ENCODE measurements around the gene PLA2R1.

DNA sequence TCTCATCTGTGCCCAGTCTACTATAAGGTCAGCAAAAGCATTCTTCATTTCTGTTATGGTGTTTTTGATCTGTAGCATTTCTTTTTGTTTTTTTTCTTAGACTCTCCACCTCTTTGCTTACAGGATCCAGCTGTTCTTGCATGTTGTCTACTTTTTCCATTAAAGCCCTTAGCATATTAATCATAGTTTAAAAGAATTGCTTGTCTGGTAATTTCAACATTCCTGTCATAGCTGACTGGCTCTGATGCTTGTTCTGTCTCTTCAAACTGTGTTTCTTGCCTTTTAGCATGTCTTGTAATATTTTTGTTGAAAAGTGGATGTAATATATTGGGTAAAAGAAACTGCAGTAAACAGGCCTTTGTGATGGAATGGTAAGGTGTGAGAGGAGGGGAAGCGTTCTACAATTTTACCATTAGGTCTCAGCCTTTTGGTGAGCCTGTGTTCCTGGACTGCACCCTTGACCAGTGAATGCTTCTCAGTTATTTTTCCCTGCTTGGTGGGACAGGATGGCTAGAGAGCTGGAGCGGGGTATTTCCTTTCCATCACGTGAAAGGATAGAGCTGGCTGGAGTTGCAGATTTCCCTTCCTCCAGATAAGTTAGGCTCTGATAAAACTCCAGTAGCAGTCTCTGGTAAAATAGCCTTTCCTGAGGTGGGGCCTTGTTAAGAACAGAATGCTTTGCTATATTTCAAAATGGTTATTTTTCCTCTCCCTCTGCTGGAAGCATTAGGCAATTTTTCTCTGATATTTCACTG lies 65.4 kb downstream of the PLA2R1 start:
- TF ChIP-seq, protein P1, sequence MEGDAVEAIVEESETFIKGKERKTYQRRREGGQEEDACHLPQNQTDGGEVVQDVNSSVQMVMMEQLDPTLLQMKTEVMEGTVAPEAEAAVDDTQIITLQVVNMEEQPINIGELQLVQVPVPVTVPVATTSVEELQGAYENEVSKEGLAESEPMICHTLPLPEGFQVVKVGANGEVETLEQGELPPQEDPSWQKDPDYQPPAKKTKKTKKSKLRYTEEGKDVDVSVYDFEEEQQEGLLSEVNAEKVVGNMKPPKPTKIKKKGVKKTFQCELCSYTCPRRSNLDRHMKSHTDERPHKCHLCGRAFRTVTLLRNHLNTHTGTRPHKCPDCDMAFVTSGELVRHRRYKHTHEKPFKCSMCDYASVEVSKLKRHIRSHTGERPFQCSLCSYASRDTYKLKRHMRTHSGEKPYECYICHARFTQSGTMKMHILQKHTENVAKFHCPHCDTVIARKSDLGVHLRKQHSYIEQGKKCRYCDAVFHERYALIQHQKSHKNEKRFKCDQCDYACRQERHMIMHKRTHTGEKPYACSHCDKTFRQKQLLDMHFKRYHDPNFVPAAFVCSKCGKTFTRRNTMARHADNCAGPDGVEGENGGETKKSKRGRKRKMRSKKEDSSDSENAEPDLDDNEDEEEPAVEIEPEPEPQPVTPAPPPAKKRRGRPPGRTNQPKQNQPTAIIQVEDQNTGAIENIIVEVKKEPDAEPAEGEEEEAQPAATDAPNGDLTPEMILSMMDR (conservative IDR thresholded peaks at IDR 0.05; ENCODE audit: low read length) = no peak; the same call in 1 of the 2 replicates
- no peak for TF ChIP-seq EZH2phosphoT487 (IDR thresholded peaks at IDR 0.05; ENCODE audit: borderline replicate concordance)

All from Loucy (cell line).